Karpas-422 (cell line): ENCODE measurements around the gene FAM240A. TPM values are rescaled to one million over a fixed set of nuclear protein-coding genes. Genes with fewer than 3 reads are reported as not detected.
"Not testable (repeated sequence)": the region's sequence is repeated elsewhere in the genome, so short reads cannot be mapped to it uniquely, and the experiment has no call there.

ENCODE experiments used
- DNase-seq: peaks from one replicate; pipeline ENCODE4 v3.0.0-alpha.2; 2015
- H2AFZ ChIP-seq: fragments of 200-600 bp; sonication (generic); 2 replicates; pipeline ENCODE4 v1.6.1; 2014; ENCODE audit warnings: antibody characterized with exemption, low read length, mixed read lengths
- H3K27ac ChIP-seq: fragments of 200-600 bp; sonication (generic); 2 replicates; pipeline ENCODE4 v1.5.1; 2014; ENCODE audit warnings: mild to moderate bottlenecking, low read length, moderate library complexity
- H3K27me3 ChIP-seq: fragments of 200-600 bp; sonication (generic); 2 replicates; pipeline ENCODE4 v1.6.1; 2014; ENCODE audit warnings: low read length, mixed read lengths
- H3K36me3 ChIP-seq: fragments of 200-600 bp; sonication (generic); 2 replicates; pipeline ENCODE4 v1.6.1; 2014; ENCODE audit warnings: low read length, mixed read lengths; ENCODE audit not compliant: insufficient read depth
- H3K4me1 ChIP-seq: fragments of 200-600 bp; sonication (generic); 2 replicates; pipeline ENCODE4 v1.6.1; 2014; ENCODE audit warnings: mild to moderate bottlenecking, low read length, mixed read lengths
- H3K4me2 ChIP-seq: fragments of 200-600 bp; sonication (generic); 2 replicates; pipeline ENCODE4 v1.6.1; 2014; ENCODE audit warnings: low read length, low read depth, mild to moderate bottlenecking; ENCODE audit not compliant: poor library complexity, severe bottlenecking
- H3K4me3 ChIP-seq: fragments of 200-600 bp; sonication (generic); 2 replicates; pipeline ENCODE4 v1.5.1; 2014; ENCODE audit warnings: mild to moderate bottlenecking, antibody characterized with exemption, low read length, mixed read lengths
- H3K79me2 ChIP-seq: fragments of 200-600 bp; sonication (generic); 2 replicates; pipeline ENCODE4 v1.6.1; 2014; ENCODE audit warnings: mild to moderate bottlenecking, low read length, mixed read lengths
- H3K9ac ChIP-seq: fragments of 200-600 bp; sonication (generic); 2 replicates; pipeline ENCODE4 v1.6.0; 2014; ENCODE audit warnings: low read length
- H3K9me2 ChIP-seq: fragments of 200-600 bp; sonication (generic), shearing (Covaris generic); replicated peaks from 2 replicates; pipeline ENCODE4 v1.6.0; 2014; ENCODE audit warnings: mild to moderate bottlenecking, low read length, moderate library complexity; ENCODE audit not compliant: insufficient read depth
- H3K9me3 ChIP-seq: fragments of 300-700, 200-600 bp; sonication (generic); 2 replicates; pipeline ENCODE4 v1.6.1; 2014; ENCODE audit warnings: low read length, mixed read lengths
- H4K20me1 ChIP-seq: fragments of 200-600 bp; sonication (generic); 2 replicates; pipeline ENCODE4 v1.6.1; 2014; ENCODE audit warnings: mild to moderate bottlenecking, antibody characterized with exemption, low read length, low read depth; ENCODE audit not compliant: insufficient read depth
- total RNA-seq: library from RNA; depleted of rRNA; stranded (reverse); fragments of >200 nt; shearing (Covaris generic); gene quantifications from 2 replicates; pipeline ENCODE4 v1.2.3, GENCODE V29; 2014; ENCODE audit warnings: low replicate concordance

FAM240A gene
- total RNA-seq, 1 experiment from 2014 or later = not detected

GRCh38 chr3:46580675-46581074 is 31.6 kb upstream of the FAM240A start:
- H3K4me1 ChIP-seq = peaks cover 3% of the 10 kb centered on the region; the same call in 1 of the 2 replicates
- DNase-seq = no peak
- H3K27ac ChIP-seq = no peak overlapping the region
- H2AFZ ChIP-seq = no peak overlapping the region
- no peaks in the 10 kb centered on the region for H3K9me3 ChIP-seq
- H3K4me2 ChIP-seq = no peak overlapping the region
- no peaks in the 10 kb centered on the region for H3K9me2 ChIP-seq
- H3K27me3 ChIP-seq = no peaks in the 10 kb centered on the region
- no peak overlapping the region for H3K4me3 ChIP-seq
- no peaks in the 10 kb centered on the region for H3K36me3 ChIP-seq
- no peaks in the 10 kb centered on the region for H3K79me2 ChIP-seq
- H3K9ac ChIP-seq = no peak overlapping the region
- no peaks in the 10 kb centered on the region for H4K20me1 ChIP-seq

DNA sequence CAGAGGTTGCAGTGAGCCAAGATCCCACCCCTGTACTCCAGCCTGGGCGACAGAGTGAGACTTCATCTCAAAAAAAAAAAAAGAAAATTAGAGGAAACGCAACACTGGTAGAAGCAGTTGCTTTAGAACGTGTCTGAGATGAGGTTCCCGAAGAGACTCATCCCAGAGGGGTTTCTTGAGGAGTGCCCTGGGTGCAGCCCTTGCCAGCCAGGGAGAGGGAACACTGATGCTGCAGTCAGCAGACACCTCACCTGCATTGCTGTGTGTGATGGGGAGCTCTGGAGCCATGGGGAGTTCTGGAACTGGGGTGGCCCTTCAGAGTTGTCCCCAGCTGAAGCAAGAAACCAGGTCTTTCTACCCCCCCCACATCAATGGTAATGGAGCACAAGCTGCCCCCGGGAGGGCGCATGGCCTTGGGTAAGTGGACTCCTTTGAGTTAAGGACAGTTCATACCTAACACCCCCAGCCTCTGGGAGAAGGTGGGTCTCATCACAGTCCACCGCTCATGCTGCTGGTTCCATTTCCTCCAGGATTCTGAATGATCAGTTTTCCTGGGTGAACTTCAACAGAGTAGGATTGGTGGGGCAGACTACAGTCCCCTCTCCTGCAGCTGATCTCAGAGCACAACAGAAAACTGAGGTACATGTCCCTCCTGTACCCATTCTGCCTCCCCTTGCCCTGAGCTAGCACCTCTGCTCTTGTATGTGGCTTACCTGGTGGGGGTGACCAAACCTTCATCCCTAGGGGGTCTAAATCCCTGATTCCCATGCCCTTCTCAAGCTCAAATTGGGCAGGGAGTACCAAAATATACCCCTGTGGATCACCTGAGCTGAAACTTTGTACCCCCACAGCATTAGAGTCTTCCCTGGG is 27.5 kb upstream of the FAM240A start:
- DNase-seq = no peak
- Histone ChIP-seq H3K9me3 (no peaks in the 10 kb centered on the region), H3K9me2 (no peaks in the 10 kb centered on the region), H3K9ac (no peak overlapping the region), H3K27ac (no peak overlapping the region), H2AFZ (no peak overlapping the region), H3K79me2 (no peaks in the 10 kb centered on the region), H3K4me2 (no peak overlapping the region), H3K4me1 (peaks cover 3% of the 10 kb centered on the region; the same call in 1 of the 2 replicates), H3K36me3 (no peaks in the 10 kb centered on the region), H3K27me3 (no peaks in the 10 kb centered on the region), H3K4me3 (no peak overlapping the region), H4K20me1 (no peaks in the 10 kb centered on the region)

GRCh38 chr3:46585799-46586693 is 26.3 kb upstream of the FAM240A start:
- no peak overlapping the region for H3K4me2 ChIP-seq
- no peak overlapping the region for H3K9ac ChIP-seq
- H3K4me1 ChIP-seq = peaks cover under 1% of the 10 kb centered on the region; the same call in 1 of the 2 replicates
- no peaks in the 10 kb centered on the region for H3K79me2 ChIP-seq
- no peaks in the 10 kb centered on the region for H3K9me2 ChIP-seq
- H3K27me3 ChIP-seq = no peaks in the 10 kb centered on the region
- no peak overlapping the region for H3K27ac ChIP-seq
- no peaks in the 10 kb centered on the region for H3K9me3 ChIP-seq
- no peak for DNase-seq
- H3K36me3 ChIP-seq = no peaks in the 10 kb centered on the region
- no peak overlapping the region for H2AFZ ChIP-seq
- no peaks in the 10 kb centered on the region for H4K20me1 ChIP-seq
- no peak overlapping the region for H3K4me3 ChIP-seq

- no peaks in the 10 kb centered on the region for H4K20me1 ChIP-seq
- H3K79me2 ChIP-seq = no peaks in the 10 kb centered on the region
- H3K36me3 ChIP-seq = no peaks in the 10 kb centered on the region
- H3K9me2 ChIP-seq = no peaks in the 10 kb centered on the region
- H3K27ac ChIP-seq = no peak overlapping the region
- H3K4me2 ChIP-seq = no peak overlapping the region
- no peak overlapping the region for H3K9ac ChIP-seq
- H3K4me1 ChIP-seq = no peaks in the 10 kb centered on the region
- no peaks in the 10 kb centered on the region for H3K27me3 ChIP-seq
- H3K9me3 ChIP-seq = no peaks in the 10 kb centered on the region
- no peak overlapping the region for H2AFZ ChIP-seq
- DNase-seq = no peak
- H3K4me3 ChIP-seq = no peak overlapping the region
These were observed 25.5 kb upstream of the FAM240A start for GRCh38 chr3:46586738-46587246.

DNA sequence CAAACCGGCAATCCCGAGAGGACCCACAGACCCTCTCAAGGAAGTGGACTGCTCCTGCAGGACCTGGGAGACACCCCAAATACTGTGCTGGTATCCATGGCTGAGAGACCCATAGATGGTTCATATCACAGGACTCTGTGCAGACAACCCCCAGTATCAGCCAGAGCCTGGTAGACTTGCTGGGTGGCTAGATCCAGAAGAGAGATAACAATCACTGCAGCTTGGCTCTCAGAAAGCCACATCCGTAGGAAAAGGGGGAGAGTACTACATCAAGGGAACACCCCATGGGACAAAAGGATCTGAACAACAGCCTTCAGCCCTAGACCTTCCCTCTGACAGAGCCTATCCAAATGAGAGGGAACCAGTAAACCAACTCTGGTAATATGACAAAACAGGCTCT is 25.1 kb upstream of the FAM240A start:
- H4K20me1 ChIP-seq, H3K27me3 ChIP-seq, H3K27ac ChIP-seq, H3K9me2 ChIP-seq, DNase-seq, H3K9me3 ChIP-seq, H3K4me2 ChIP-seq, H3K79me2 ChIP-seq, H2AFZ ChIP-seq, H3K4me3 ChIP-seq, H3K36me3 ChIP-seq, H3K4me1 ChIP-seq, H3K9ac ChIP-seq: not testable (repeated sequence)

DNA sequence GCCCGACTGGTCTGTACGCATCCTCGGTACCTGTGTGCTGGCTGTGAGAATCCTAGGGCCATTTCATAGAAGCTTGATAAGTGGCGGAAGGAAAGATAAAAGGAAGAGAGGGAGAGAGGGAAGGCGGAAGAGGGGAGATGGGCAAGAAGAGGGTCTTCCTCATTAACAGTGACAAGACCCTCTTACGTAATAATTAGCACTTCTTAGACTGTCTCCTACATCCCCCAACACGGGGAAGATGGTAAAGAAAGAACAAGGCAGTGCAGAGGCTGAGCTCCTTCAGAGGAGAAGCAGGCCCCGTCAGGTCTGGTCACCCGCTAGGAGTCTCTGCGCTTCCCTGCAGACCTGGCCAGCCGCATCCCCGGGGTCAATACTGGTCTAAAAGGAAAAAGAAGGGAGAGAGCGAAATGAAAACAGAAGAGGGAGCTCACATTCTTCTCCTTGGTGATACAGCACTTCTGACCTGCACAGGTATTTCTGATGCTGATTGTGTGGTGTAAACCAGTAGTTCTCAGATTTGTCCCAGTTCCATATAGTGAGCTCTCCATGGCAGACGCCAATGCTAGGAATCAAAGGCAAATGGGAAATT is 19.0 kb upstream of the FAM240A start:
- H3K9me3 ChIP-seq = no peaks in the 10 kb centered on the region
- H3K4me2 ChIP-seq = no peak overlapping the region
- no peak overlapping the region for H3K4me3 ChIP-seq
- no peaks in the 10 kb centered on the region for H3K79me2 ChIP-seq
- H4K20me1 ChIP-seq = no peaks in the 10 kb centered on the region
- no peaks in the 10 kb centered on the region for H3K27me3 ChIP-seq
- no peak overlapping the region for H3K27ac ChIP-seq
- H3K9ac ChIP-seq = no peak overlapping the region
- H3K36me3 ChIP-seq = no peaks in the 10 kb centered on the region
- H2AFZ ChIP-seq = no peak overlapping the region
- H3K4me1 ChIP-seq = no peaks in the 10 kb centered on the region
- no peaks in the 10 kb centered on the region for H3K9me2 ChIP-seq
- DNase-seq = no peak

GRCh38 chr3:46593979-46594378 is 18.3 kb upstream of the FAM240A start:
- no peaks in the 10 kb centered on the region for H3K9me3 ChIP-seq
- no peak for DNase-seq
- H3K9me2 ChIP-seq = no peaks in the 10 kb centered on the region
- H3K4me1 ChIP-seq = no peaks in the 10 kb centered on the region
- H3K9ac ChIP-seq = no peak overlapping the region
- no peak overlapping the region for H3K4me3 ChIP-seq
- no peaks in the 10 kb centered on the region for H4K20me1 ChIP-seq
- no peaks in the 10 kb centered on the region for H3K36me3 ChIP-seq
- H3K27ac ChIP-seq = no peak overlapping the region
- no peaks in the 10 kb centered on the region for H3K79me2 ChIP-seq
- H3K4me2 ChIP-seq = no peak overlapping the region
- no peak overlapping the region for H2AFZ ChIP-seq
- H3K27me3 ChIP-seq = no peaks in the 10 kb centered on the region

DNA sequence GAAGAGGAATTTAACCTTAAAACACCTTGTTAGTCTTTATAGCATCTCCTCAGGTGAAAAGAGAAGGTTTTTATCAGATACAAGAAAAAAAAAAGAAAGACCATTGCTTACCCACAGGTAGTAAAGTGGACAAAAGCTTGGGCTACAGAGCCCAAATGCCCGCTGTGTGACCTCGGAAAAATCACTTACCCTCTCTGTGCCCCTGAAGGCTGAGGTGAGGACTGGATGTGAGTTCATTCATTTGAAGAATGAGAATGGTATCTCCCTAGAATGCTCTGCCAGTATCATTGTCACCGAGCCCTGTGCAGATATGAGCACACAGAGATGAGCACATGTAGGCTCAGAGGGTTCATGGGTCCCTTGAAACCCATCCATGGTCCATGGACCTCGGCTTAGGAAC is 17.6 kb upstream of the FAM240A start:
- H3K27ac ChIP-seq = no peak overlapping the region
- DNase-seq = no peak
- H4K20me1 ChIP-seq = no peaks in the 10 kb centered on the region
- H3K9me3 ChIP-seq = no peaks in the 10 kb centered on the region
- H3K9me2 ChIP-seq = no peaks in the 10 kb centered on the region
- no peaks in the 10 kb centered on the region for H3K36me3 ChIP-seq
- no peaks in the 10 kb centered on the region for H3K79me2 ChIP-seq
- H2AFZ ChIP-seq = no peak overlapping the region
- no peak overlapping the region for H3K4me3 ChIP-seq
- H3K9ac ChIP-seq = no peak overlapping the region
- no peak overlapping the region for H3K4me2 ChIP-seq
- no peaks in the 10 kb centered on the region for H3K27me3 ChIP-seq
- H3K4me1 ChIP-seq = no peaks in the 10 kb centered on the region
